ENCODE measurements around the gene CBR4.
"Not testable (repeated sequence)": the region's sequence is repeated elsewhere in the genome, so short reads cannot be mapped to it uniquely, and the experiment has no call there.

CBR4 gene

DNA sequence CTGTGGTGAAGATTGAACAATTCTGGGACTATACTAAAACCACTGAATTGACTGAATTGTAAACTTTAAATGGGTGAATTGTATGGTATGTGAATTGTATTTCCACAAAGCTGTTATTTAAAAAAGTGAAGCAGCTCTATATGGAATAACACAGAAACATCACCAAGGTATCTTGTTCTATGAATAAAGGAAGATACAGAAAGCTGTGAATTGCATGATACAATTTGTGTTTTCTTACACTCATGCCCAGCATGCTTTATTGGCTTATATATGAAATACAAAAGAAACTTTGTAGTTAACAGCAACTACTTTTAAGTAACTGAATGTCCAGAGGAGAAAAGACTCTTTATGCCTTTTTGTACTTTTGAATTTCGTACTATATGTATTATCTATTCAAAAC, 11.5 kb downstream of the CBR4 start:
- FAIRE-seq (peak; percentile 36), DNase-seq (ENCODE audit: extremely low spot score, insufficient read length, low read depth) (no peak)

DNA sequence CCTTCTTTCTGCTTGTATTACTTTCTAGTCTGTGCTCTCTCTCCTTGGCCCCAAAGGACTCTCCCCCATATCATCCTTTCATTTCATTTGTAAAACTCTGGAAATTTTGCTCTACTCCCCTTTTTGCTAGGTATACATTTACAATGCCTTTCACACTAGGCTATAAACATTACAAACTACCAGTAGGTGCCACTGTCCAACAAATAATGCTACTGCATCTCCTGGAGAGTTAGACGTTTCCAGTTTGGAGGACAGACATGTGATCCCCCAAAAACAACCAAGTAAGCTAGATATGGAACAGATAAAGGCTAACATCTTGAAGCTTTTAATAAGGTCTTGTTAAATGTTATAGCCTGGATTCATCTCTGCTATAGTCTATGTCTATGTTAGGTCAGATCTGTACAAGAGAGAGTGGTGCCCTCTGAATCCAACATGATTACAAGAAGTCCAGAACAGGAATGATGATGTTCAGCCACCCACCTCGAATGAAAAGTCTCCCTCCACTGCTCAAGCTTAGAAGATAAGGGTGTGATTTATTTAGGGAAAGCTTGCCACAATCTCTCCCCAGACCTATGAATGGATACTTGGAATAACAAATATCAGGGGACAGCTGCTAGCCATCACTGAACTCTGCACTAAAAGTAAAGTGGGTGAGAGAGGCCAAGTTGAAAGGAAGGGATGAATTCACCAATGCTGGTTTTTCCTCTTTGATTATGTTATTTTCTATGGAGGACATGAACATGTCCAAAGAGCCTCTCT, 14.3 kb downstream of the CBR4 start:
- FAIRE-seq = no peak
- no peak for DNase-seq (ENCODE audit: extremely low spot score, insufficient read length, low read depth)

DNA sequence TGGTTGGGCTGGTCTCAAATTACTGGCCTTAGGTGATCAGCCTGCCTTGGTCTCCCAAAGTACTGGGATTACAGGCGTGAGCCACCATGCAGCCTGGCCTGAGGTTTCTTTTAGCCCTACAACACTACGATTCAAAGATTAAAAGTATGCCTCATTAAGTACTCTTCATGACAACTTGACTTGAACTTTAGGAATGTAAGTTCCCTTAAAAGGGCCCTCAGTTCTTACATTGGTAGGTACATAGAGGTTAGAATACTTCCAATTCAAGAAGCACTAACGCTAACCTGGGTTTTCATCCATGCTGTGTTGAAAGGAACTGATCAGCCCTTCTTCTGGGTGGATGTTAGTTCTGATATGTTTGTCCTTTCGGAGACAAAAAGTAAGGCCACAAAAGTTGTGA, 15.1 kb downstream of the CBR4 start:
- DNase-seq (ENCODE audit: extremely low spot score, insufficient read length, low read depth) = no peak
- FAIRE-seq = no peak

DNA sequence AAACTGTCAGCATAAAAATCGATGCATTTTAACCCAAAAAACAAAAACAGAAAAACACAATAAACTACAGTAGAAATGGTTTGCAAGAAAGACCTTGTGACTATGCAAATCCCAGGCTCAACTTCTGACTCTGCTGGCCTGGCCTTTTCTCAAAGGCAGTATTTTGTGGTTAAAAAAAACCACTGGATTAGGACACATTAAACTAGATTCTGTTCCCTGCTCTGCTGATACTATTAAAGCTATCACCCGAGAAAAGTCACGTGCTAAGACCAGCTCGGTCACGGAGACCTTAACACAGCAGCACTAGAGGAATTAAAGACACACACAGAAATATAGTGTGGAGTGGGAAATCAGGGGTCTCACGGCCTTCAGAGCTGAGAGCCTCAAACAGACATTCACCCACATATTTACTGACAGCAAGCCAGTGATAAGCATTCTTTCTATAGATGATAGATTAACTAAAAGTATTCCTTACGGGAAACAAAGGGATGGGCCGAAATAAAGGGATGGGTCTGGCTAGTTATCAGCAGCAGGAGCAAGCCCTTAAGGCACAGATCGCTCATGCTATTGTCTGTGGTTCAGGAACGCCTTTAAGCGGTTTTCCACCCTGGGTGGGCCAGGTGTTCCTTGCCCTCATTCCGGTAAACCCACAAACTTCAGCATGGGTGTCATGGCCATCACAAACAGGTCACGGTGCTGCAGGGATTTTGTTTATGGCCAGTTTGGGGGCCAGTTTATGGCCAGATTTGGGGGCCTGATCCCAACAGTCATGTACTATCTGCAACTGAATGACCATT, 16.1 kb downstream of the CBR4 start:
- FAIRE-seq (no peak), DNase-seq (ENCODE audit: extremely low spot score, insufficient read length, low read depth) (no peak)

DNA sequence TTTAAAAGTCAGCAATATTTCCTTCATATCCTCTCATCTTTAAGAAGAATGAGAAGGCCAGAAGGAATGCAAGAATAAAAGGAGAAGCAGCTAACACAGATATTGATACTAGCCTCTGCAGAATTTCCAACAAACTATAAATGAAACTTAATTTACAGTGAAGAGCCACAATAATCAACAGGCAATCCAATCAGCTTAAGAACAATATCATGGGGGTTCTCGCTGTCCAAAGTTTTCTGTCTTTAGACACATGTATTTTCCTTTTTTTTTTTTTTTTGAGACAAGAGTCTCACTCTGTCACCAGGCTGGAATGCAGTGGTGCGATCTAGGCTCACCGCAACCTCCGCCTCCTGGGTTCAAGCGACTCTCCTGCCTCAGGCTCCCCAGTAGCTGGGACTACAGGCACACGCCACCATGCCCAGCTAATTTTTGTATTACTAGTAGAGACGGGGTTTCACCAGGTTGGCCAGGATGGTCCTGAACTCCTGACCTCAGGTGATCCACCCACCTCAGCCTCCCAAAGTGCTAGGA, 17.0 kb downstream of the CBR4 start:
- DNase-seq (ENCODE audit: extremely low spot score, insufficient read length, low read depth); FAIRE-seq: not testable (repeated sequence)

DNA sequence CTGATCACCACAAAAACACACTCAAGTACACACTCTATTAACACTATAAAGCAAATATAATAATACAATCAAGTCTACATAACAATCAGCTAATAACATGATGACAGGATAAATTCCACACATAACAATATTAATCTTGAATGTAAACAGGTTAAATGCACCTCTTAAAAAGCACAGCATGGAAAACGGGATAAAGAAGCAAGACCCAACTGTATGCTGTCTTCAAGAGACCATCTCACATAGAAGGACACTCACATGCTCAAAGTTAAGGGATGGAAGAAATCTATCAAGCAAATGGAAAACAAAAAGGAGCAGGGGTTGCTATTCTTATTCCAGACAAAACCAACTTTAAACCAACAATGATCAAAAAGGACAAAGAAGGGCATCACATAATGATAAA, 28.1 kb downstream of the CBR4 start:
- no peak for FAIRE-seq
- DNase-seq (ENCODE audit: extremely low spot score, insufficient read length, low read depth) = no peak

DNA sequence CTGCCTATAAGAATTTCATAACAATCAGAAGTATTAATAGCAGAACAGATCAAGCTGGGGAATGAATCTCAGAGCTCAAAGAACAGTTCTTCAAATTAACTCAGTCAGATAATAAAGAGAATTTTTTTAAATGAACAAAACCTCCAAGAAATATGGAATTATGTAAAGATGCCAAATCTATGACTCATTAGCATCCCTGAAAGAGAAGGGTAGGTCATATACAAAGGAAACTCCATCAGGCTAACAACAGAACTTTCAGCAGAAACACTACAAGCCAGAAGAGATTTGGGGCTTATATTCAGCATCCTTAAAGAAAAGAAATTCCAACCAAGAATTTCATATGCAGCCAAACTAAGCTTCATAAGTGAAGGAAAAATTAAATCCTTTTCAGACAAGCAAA, 28.6 kb downstream of the CBR4 start:
- no peak for DNase-seq (ENCODE audit: extremely low spot score, insufficient read length, low read depth)
- no peak for FAIRE-seq

DNA sequence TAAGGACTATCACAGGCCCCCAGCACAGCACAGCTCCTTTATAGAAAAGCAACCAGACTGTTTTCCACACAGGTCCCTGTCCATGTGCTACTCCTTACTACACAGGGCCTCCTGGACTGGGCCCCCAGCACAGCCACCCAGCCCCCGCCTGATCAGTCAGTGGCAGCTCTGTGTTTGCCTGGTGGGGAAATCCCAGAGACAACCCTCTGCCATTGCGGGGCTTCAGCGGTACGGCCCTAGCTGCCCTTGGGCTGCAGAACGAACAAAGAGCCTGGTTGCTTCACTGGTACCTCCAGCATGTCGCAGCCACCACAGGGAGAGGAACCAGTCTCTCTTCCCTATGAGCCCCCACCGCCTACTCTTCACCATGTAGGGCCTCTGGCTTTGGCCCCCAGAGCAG, 30.7 kb downstream of the CBR4 start:
- FAIRE-seq = no peak
- no peak for DNase-seq (ENCODE audit: extremely low spot score, insufficient read length, low read depth)

DNA sequence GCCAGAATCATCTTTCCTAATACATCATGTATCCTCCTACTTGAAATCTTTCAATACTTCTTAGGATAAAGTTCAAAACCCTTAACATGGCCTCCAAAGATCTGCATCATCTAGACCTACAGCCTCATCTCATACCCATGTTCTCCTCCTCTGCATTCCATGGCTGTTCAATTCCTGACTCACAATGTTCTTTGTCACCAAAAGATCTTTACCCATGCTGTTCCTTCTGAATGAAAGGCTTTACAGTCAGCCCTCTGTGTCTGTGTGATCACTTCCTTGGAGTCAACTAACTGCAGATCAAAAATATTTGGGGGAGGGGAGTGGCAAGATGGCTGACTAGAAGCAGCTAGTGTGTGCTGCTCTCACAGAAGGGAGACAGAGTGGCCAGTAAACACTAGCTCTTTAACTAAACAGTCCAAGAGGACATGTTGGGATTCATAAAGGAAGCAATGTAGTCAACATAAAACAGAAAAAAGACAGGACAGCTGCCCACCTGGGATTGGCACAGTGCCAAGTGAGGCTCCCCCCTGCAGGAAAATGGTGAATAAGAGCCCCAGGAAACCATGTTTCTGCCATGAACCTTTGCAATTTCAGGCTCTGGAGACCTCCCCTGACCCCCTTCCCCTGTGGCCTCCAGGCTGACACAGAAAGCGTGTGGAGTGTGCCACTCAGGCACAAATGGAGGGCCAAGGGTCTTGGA, 31.9 kb downstream of the CBR4 start:
- DNase-seq (ENCODE audit: extremely low spot score, insufficient read length, low read depth) = no peak
- no peak for FAIRE-seq

DNA sequence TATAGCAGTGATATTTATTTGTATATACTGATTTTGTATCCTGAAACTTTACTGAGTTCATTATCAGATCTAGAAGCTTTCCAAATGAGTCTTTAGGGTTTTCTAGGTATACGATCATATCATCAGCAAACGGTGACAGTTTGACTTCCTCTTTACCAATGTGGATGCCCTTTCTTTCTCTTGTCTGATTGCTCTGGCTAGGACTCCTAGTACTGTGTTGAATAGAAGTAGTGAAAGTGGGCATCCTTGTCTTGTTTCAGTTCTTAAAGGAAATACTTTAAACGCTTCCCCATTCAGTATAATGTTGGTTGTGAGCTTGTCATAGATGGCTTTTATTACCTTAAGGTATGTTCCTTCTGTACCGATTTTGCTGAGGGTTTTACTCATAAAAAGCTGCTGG, 37.5 kb downstream of the CBR4 start:
- FAIRE-seq (no peak), DNase-seq (ENCODE audit: extremely low spot score, insufficient read length, low read depth) (no peak)

DNA sequence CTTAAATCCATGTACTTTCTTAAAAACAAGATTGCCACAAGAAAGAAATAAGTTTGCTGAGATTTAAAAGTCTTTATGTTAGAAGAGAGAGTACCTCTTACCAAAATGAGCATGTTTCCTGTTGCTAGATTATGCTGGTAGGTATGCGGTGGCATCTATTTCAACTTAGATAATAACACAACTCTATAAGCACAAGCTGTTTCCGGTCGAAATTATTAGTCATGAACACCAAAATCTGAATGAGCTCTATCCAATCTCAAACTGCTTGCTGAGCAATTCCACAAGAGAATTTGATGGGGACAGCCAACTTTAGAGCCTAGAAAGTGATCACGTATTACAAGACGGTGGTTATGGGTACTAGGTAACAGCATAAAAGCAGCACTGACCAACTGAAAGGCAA, 49.3 kb downstream of the CBR4 start:
- DNase-seq (ENCODE audit: extremely low spot score, insufficient read length, low read depth) (no peak), FAIRE-seq (no peak)

DNA sequence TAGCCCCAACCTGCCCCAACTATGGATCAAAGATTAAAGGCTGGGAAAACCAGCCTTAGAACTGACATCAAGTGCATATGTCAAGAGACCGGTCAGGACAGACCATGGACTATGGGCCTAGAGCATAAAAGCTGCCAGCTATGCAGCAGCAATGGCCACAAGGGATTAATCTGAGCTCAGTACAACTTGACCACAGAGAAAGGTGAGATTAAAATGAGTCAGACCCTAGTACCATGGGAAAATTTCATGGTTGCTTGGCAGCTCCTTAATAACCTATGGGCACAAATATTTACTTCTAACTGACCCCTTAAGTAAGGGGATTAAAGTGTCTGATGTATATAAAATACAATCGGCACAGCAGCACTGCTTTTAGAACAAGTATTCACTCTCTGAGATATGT, 54.4 kb downstream of the CBR4 start:
- no peak for FAIRE-seq

DNA sequence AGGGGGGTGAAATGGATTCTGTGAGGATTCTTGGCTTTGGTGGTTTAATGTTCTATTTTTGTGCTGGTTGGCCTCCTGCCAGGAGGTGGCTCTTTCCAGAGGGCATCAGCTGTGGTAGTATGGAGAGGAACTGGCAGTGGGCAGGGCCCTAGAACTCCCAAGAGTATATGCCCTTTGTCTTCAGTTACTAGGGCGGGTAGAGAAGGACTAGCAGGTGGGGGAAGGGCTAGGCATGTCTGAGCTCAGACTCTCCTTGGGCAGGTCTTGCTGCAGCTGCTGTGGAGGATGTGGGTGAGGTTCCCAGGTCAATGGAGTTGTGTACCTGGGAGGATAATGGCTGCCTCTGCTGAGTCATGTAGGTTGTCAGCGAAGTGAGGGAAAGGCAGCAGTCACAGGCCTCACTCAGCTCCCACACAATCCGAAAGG, 57.2 kb downstream of the CBR4 start:
- not testable (repeated sequence) for FAIRE-seq; DNase-seq (ENCODE audit: extremely low spot score, insufficient read length, low read depth)

More for the DNA sequence above, 54.4 kb downstream of the CBR4 start:
- no peak for DNase-seq (ENCODE audit: extremely low spot score, insufficient read length, low read depth)

DNA sequence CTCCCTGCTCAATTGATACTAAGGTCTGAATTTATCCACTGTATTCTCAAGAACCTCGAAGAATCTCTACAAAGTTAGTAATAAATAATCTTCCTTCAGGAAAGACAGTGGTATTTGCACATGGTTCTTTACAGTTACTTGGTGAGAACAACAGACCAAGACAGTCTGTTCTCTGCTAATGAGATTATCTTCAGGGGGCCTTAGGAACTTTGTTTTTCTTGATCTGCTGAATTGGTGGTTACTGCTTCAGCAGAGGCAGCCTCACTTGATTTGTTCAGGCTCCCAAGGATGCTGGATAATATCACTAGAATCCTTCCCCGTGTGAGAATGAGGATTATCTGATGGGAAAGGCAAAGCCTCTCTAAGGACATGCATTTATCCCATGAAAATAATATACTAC, 64.8 kb downstream of the CBR4 start:
- FAIRE-seq = no peak
- no peak for DNase-seq (ENCODE audit: extremely low spot score, insufficient read length, low read depth)

DNA sequence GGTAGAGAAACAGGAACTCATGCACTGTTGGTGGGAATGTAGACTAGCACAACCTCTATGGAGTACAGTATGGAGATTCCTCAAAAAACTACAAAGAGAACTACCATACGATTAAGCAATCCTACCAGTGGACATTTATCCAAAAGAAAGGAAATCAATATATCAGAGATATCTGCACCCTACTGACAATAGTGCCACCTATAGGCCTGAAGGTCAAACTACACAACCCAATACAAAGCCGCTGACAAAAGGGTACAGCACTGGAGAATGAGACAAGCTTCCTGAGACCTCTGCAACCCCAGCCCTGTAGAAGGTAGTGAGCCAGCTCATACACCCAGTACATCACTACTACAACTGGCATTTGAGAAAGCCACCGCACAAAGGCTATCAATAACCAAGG, 67.1 kb downstream of the CBR4 start:
- peak; percentile 26 for FAIRE-seq
- DNase-seq (ENCODE audit: extremely low spot score, insufficient read length, low read depth) = no peak
